A673 (cell line): ENCODE results near the gene TTC28.

Experiments
- CTCF ChIP-seq: fragments of 300-800, 200-600 bp; sonication (generic); conservative IDR thresholded peaks from 2 replicates; pipeline ENCODE4 v1.5.1; 2017; ENCODE audit warnings: low read depth, mild to moderate bottlenecking, antibody characterized with exemption, low read length, moderate library complexity, mixed read lengths
- EZH2 ChIP-seq: fragments of 200-600 bp; sonication (generic); IDR thresholded peaks from 2 replicates; pipeline ENCODE4 v1.6.1; 2017; ENCODE audit warnings: borderline replicate concordance, low read depth, mild to moderate bottlenecking, mixed read lengths, antibody characterized with exemption, low read length; ENCODE audit not compliant: poor library complexity, severe bottlenecking

- TF ChIP-seq CTCF (no peak), EZH2 (no peak)
Observed at GRCh38 chr22:27996529-27996925, 683.1 kb downstream of the TTC28 start.
